Measurements from ENCODE around the gene SPAM1. TPM values are rescaled to one million over a fixed set of nuclear protein-coding genes. Genes with fewer than 3 reads are reported as not detected.

Gene SPAM1
- total RNA-seq, 4 donors from 2014 or later: not detected

DNA sequence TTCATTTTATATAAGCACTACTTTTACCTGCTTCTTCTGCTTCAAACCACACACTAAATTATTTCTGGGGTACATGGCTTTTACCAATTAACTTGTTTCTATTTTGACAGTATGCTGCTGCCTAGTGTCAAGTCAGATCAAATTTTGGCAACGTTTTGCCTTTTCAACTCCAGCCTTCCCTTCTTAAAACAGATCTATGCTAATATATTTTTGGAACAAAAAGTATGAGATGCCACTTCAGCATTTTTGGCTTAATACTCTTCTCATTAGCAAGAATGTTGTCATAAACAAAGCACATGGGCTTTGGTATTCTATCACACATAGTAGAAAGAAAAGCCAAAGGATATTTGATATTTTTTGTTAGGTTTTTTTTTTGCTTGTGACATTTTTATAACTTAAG, 47.8 kb downstream of the SPAM1 start:
- no peaks in the 10 kb centered on the region for H3K9me3 ChIP-seq
- H3K36me3 ChIP-seq: no peaks in the 10 kb centered on the region
- H3K27ac ChIP-seq: no peak overlapping the region
- no peaks in the 10 kb centered on the region for H3K27me3 ChIP-seq
- intact Hi-C loops (cut with DNase I; ENCODE audit: low total_unique reads): no loop called here
- no peak for TF ChIP-seq POLR2A (IDR thresholded peaks at IDR 0.05)
- no peak for TF ChIP-seq CTCF (IDR thresholded peaks at IDR 0.05)
- TF ChIP-seq EP300 (IDR thresholded peaks at IDR 0.05; ENCODE audit: low read depth): no peak
- TF ChIP-seq POLR2AphosphoS5 (IDR thresholded peaks at IDR 0.05): no peak
- no peak for DNase-seq
- H3K4me1 ChIP-seq: no peaks in the 10 kb centered on the region
- H3K4me3 ChIP-seq: no peak overlapping the region
- WGBS, 2 donors (ENCODE audit: low coverage in 1 of 2): 47% methylated on average over 1 of the region's 1 CpG
- in situ Hi-C loops (cut with MboI; ENCODE audit: low pct_ligation_motif_present in 1 of 4, low pct_unique_long_range_greater_than_20kb in 1 of 4, low sequenced_read_pairs in 3 of 4): no loop called here

- 64 to 71% methylated on average over 6 to 7 of the region's 7 CpGs for WGBS, 2 donors (ENCODE audit: low coverage in 1 of 2)
- in situ Hi-C loops (cut with MboI; ENCODE audit: low pct_ligation_motif_present in 1 of 4, low pct_unique_long_range_greater_than_20kb in 1 of 4, low sequenced_read_pairs in 3 of 4): no loop called here
- Histone ChIP-seq H3K36me3 (no peaks in the 10 kb centered on the region), H3K4me3 (no peak overlapping the region), H3K27ac (no peak overlapping the region), H3K27me3 (no peaks in the 10 kb centered on the region), H3K9me3 (no peaks in the 10 kb centered on the region), H3K4me1 (no peaks in the 10 kb centered on the region)
- no peak for DNase-seq
- TF ChIP-seq POLR2A (IDR thresholded peaks at IDR 0.05): no peak
- TF ChIP-seq CTCF (IDR thresholded peaks at IDR 0.05): no peak
- no peak for TF ChIP-seq EP300 (IDR thresholded peaks at IDR 0.05; ENCODE audit: low read depth)
- no peak for TF ChIP-seq POLR2AphosphoS5 (IDR thresholded peaks at IDR 0.05)
- intact Hi-C loops (cut with DNase I; ENCODE audit: low total_unique reads): no loop called here
These were observed 49.4 kb downstream of the SPAM1 start for GRCh38 chr7:123974326-123974908.

DNA sequence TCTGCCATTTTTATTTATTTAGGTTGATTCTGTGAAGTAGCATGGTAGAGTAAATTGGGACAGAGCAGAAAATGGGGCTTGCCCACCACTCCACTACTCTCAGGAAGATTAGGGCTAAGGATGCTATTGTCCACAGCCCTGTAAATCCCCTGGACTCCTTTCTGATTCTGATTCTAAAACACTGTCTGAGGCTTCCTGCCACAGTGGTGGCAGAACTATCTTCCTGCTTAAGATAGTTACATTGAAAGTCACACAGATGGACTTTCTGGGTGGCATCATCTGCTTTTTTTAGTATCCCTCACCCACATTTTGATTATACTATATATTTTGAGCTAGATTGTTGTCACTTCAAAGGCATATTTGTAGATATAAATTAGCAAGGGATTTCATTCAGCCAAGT, 50.0 kb downstream of the SPAM1 start:
- Histone ChIP-seq H3K4me1 (no peaks in the 10 kb centered on the region), H3K27me3 (no peaks in the 10 kb centered on the region), H3K36me3 (no peaks in the 10 kb centered on the region), H3K9me3 (no peaks in the 10 kb centered on the region), H3K27ac (no peak overlapping the region), H3K4me3 (no peak overlapping the region)
- intact Hi-C loops (cut with DNase I; ENCODE audit: low total_unique reads): no loop called here
- TF ChIP-seq POLR2AphosphoS5 (IDR thresholded peaks at IDR 0.05): no peak
- TF ChIP-seq CTCF (IDR thresholded peaks at IDR 0.05): no peak
- no peak for TF ChIP-seq EP300 (IDR thresholded peaks at IDR 0.05; ENCODE audit: low read depth)
- no peak for TF ChIP-seq POLR2A (IDR thresholded peaks at IDR 0.05)
- in situ Hi-C loops (cut with MboI; ENCODE audit: low pct_ligation_motif_present in 1 of 4, low pct_unique_long_range_greater_than_20kb in 1 of 4, low sequenced_read_pairs in 3 of 4): no loop called here
- no peak for DNase-seq

DNA sequence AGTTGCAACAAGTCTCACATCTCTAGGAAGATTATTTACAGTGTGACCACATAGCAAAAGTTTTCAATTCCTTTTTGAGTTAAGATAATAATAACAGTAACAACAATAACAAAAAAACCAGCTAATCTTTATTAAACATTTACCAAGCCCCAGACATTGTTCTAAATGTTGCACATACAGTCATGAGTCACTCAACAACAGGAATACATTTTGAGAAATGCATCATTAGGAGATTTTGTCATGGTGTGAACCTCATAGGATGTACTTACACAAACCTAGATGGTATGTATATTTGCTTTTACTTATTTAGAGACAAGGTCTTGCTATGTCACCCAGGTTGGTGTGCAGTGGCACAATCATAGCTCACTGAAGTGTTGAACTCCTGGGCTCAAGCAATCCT, 52.0 kb downstream of the SPAM1 start:
- TF ChIP-seq POLR2AphosphoS5 (IDR thresholded peaks at IDR 0.05): no peak
- TF ChIP-seq POLR2A (IDR thresholded peaks at IDR 0.05): no peak
- no peak for TF ChIP-seq CTCF (IDR thresholded peaks at IDR 0.05)
- TF ChIP-seq EP300 (IDR thresholded peaks at IDR 0.05; ENCODE audit: low read depth): no peak
- in situ Hi-C loops (cut with MboI; ENCODE audit: low pct_ligation_motif_present in 1 of 4, low pct_unique_long_range_greater_than_20kb in 1 of 4, low sequenced_read_pairs in 3 of 4) (no loop called here), intact Hi-C loops (cut with DNase I; ENCODE audit: low total_unique reads) (no loop called here)
- no peak overlapping the region for H3K4me3 ChIP-seq
- no peak for DNase-seq
- H3K27ac ChIP-seq: no peak overlapping the region
- H3K4me1 ChIP-seq: no peaks in the 10 kb centered on the region
- H3K36me3 ChIP-seq: no peaks in the 10 kb centered on the region
- no peaks in the 10 kb centered on the region for H3K9me3 ChIP-seq
- H3K27me3 ChIP-seq: no peaks in the 10 kb centered on the region

Data from transverse colon (tissue), 4 donors.